Keratinocyte (primary cell): Measurements from ENCODE around the gene PRKCH.

ENCODE experiments used
- EZH2 ChIP-seq: IDR thresholded peaks from one replicate; pipeline ENCODE4 v1.6.1; 2012; ENCODE audit warnings: inconsistent platforms, mild to moderate bottlenecking, low read length, moderate library complexity
- TF ChIP-seq, protein P1 (sequence below), 3 experiments: IDR thresholded peaks in 1 of 3; conservative IDR thresholded peaks in 1 of 3; optimal IDR thresholded peaks in 1 of 3; 2 replicates in 2 of 3; 3 replicates in 1 of 3; pipeline versions ENCODE3 to v1.5.1; 2011; ENCODE audit warnings: low read length in 3 of 3, mild to moderate bottlenecking in 3 of 3, moderate library complexity in 2 of 3, control low read depth in 1 of 3, inconsistent platforms in 1 of 3; ENCODE audit not compliant: insufficient read depth in 2 of 3; ENCODE audit errors: extremely low read depth in 1 of 3

DNA sequence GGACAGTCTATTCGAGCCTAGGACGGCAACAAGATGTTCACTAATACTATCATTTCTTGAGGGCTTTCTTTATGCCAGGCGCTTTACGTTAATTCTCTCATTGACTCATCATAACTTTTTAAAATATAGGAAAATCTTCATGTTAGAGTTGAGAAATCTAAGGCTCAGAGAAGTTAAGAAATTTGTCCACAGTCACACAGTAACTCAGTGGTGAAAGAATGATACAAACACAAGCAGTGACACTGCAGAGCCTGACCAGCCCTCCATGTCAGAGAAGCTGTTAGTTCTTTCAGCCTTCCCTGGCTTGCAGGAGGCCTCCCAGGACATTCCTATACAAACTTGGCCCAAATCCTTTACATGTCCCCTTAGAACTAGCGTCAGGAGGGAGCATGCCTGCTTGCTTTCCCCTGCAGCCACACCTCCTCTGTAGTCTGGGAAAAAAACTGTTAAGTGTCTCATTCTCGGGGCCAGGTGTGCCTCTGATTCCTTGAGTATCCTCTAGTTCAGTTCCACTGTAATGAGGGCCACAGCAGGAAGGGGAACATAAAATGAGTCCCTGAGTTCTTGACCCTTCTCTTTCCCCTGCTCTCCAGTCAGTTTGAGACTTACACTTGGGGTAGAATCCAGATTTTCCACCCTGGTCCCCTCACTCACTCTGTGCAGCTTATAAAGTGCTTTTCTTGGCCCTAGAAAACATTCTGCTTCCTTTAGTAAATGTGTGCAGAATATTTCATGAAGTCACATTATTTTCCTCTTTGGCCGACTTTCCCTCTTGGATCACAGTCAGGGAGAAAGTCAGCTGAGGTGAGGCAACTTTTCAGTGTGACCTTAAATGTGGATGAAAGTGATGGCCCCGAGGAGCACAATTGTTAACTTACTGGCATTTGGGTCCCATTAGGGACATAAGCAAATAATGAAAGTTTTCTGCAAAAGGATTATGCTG lies 221.7 kb downstream of the PRKCH start:
- TF ChIP-seq, protein P1, sequence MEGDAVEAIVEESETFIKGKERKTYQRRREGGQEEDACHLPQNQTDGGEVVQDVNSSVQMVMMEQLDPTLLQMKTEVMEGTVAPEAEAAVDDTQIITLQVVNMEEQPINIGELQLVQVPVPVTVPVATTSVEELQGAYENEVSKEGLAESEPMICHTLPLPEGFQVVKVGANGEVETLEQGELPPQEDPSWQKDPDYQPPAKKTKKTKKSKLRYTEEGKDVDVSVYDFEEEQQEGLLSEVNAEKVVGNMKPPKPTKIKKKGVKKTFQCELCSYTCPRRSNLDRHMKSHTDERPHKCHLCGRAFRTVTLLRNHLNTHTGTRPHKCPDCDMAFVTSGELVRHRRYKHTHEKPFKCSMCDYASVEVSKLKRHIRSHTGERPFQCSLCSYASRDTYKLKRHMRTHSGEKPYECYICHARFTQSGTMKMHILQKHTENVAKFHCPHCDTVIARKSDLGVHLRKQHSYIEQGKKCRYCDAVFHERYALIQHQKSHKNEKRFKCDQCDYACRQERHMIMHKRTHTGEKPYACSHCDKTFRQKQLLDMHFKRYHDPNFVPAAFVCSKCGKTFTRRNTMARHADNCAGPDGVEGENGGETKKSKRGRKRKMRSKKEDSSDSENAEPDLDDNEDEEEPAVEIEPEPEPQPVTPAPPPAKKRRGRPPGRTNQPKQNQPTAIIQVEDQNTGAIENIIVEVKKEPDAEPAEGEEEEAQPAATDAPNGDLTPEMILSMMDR (optimal IDR thresholded peaks at IDR 0.05 in 1 of 3, IDR thresholded peaks at IDR 0.05 in 1 of 3, conservative IDR thresholded peaks at IDR 0.05 in 1 of 3; ENCODE audit: extremely low read depth in 1 of 3, insufficient read depth in 2 of 3, low read length in 3 of 3), result no peak
- TF ChIP-seq EZH2, result no peak
